Activated T-helper 1 cell treated with anti-CD3 and anti-CD28 coated beads, Interleukin-12 subunit alpha, Interleukin-12 subunit beta, Interleukin-2, Interleukin-4 antibody, amounts not matched to agents 30 ng/mL and 10 ng/mL and 1 ng/mL, durations not matched to agents 14 hours and 24 hours and 36 hours (primary cell): ENCODE data around the gene VTA1. TPM values are rescaled to one million over a fixed set of nuclear protein-coding genes. Genes with fewer than 3 reads are reported as not detected.

Experiments
- DNase-seq: peaks from one replicate; pipeline ENCODE4 v3.0.0; 2021; ENCODE audit warnings: low spot score
- H3K27ac Mint-ChIP-seq: one replicate; pipeline ENCODE4 v1.8.0; 2021; ENCODE audit warnings: mild to moderate bottlenecking, mixed read lengths
- H3K27me3 Mint-ChIP-seq: one replicate; pipeline ENCODE4 v1.8.0; 2022; ENCODE audit warnings: mild to moderate bottlenecking, moderate library complexity, mixed read lengths; ENCODE audit not compliant: insufficient read depth
- H3K36me3 Mint-ChIP-seq: one replicate; pipeline ENCODE4 v1.8.0; 2021; ENCODE audit warnings: low read depth, mixed read lengths
- H3K4me1 Mint-ChIP-seq: one replicate; pipeline ENCODE4 v1.8.0; 2021; ENCODE audit warnings: low read depth, mixed read lengths
- H3K4me3 Mint-ChIP-seq: one replicate; pipeline ENCODE4 v1.8.0; 2021; ENCODE audit warnings: mild to moderate bottlenecking, moderate library complexity, mixed read lengths
- H3K9me3 Mint-ChIP-seq: one replicate; pipeline ENCODE4 v1.8.0; 2021; ENCODE audit warnings: mixed read lengths
- intact Hi-C: fragments of 100-400 bp; cut with micrococcal nuclease; formaldehyde crosslinking; loops from one replicate; pipeline ENCODE4 v1.15.1; 2024
- total RNA-seq: library from RNA; stranded (reverse); gene quantifications from 2 replicates; pipeline ENCODE4 v1.2.3, GENCODE V29; 2022

The VTA1 gene
- total RNA-seq, 1 donor from 2014 or later, result 52.4 TPM

- Mint-ChIP-seq H3K27ac (no peak overlapping the region), H3K4me1 (no peaks in the 10 kb centered on the region), H3K27me3 (peaks cover 3% of the 10 kb centered on the region), H3K4me3 (no peak overlapping the region), H3K36me3 (no peaks in the 10 kb centered on the region), H3K9me3 (no peaks in the 10 kb centered on the region)
- DNase-seq, result no peak
- intact Hi-C loops, result no loop called here
Measured at GRCh38 chr6:142265476-142265875, 118.4 kb downstream of the VTA1 start.

- Mint-ChIP-seq H3K9me3 (no peaks in the 10 kb centered on the region), H3K36me3 (no peaks in the 10 kb centered on the region), H3K4me1 (no peaks in the 10 kb centered on the region), H3K4me3 (no peak overlapping the region), H3K27ac (no peak overlapping the region), H3K27me3 (peaks cover 2% of the 10 kb centered on the region)
- intact Hi-C loops, result no loop called here
- DNase-seq, result no peak
Measured at GRCh38 chr6:142266060-142266459, 119.0 kb downstream of the VTA1 start.

GRCh38 chr6:142271476-142271875, 124.4 kb downstream of the VTA1 start:
- H3K27me3 Mint-ChIP-seq, result peaks cover 2% of the 10 kb centered on the region
- no peaks in the 10 kb centered on the region for H3K4me1 Mint-ChIP-seq
- intact Hi-C loops, result no loop called here
- H3K9me3 Mint-ChIP-seq, result no peaks in the 10 kb centered on the region
- no peak for DNase-seq
- no peak overlapping the region for H3K27ac Mint-ChIP-seq
- H3K4me3 Mint-ChIP-seq, result no peak overlapping the region
- no peaks in the 10 kb centered on the region for H3K36me3 Mint-ChIP-seq

Other genes with a start within 250 kb of the VTA1 start
- gene GJE1, start 14.3 kb upstream of the VTA1 start, total RNA-seq, result not detected in 2 replicates
- gene NMBR, start 141 bp upstream of the VTA1 start, total RNA-seq, result not detected in 2 replicates
- gene ADGRG6, start 154.7 kb downstream of the VTA1 start, total RNA-seq, result not detected in 2 replicates